PFSK-1 (cell line): ENCODE data around the gene SLC17A5.

Experiments used
- FOXP2 ChIP-seq: optimal IDR thresholded peaks from 2 replicates; pipeline ENCODE3; 2011; ENCODE audit warnings: borderline replicate concordance, control low read depth, inconsistent platforms; ENCODE audit not compliant: insufficient read depth; ENCODE audit errors: extremely low read length, extremely low read depth
- POLR2AphosphoS5 ChIP-seq: IDR thresholded peaks from 2 replicates; pipeline ENCODE4 v1.6.1; 2012; ENCODE audit warnings: low read depth, mild to moderate bottlenecking, control low read depth, low read length, moderate library complexity
- SIN3A ChIP-seq: IDR thresholded peaks from 2 replicates; pipeline ENCODE4 v1.6.1; 2012; ENCODE audit warnings: mild to moderate bottlenecking, low read length, moderate library complexity, borderline replicate concordance; ENCODE audit not compliant: insufficient read depth
- TAF1 ChIP-seq: IDR thresholded peaks from 2 replicates; pipeline ENCODE4 v1.6.1; 2012; ENCODE audit warnings: low read length, control low read depth, borderline replicate concordance; ENCODE audit not compliant: insufficient read depth
- TF ChIP-seq, protein P1 (sequence below), 2 experiments: IDR thresholded peaks; 2 replicates each; pipeline versions ENCODE4 v1.6.1 to v1.8.0; 2011 to 2012; ENCODE audit warnings: low read depth in 2 of 2, low read length in 2 of 2, control low read depth in 1 of 2, inconsistent platforms in 1 of 2, mild to moderate bottlenecking in 1 of 2, moderate library complexity in 1 of 2; ENCODE audit not compliant: insufficient read depth in 1 of 2

SLC17A5 gene

GRCh38 chr6:73688351-73688750 lies 34.6 kb upstream of the SLC17A5 start:
- no peak for TF ChIP-seq TAF1
- no peak for TF ChIP-seq FOXP2
- TF ChIP-seq SIN3A, result no peak
- TF ChIP-seq POLR2AphosphoS5, result no peak
- TF ChIP-seq, protein P1, sequence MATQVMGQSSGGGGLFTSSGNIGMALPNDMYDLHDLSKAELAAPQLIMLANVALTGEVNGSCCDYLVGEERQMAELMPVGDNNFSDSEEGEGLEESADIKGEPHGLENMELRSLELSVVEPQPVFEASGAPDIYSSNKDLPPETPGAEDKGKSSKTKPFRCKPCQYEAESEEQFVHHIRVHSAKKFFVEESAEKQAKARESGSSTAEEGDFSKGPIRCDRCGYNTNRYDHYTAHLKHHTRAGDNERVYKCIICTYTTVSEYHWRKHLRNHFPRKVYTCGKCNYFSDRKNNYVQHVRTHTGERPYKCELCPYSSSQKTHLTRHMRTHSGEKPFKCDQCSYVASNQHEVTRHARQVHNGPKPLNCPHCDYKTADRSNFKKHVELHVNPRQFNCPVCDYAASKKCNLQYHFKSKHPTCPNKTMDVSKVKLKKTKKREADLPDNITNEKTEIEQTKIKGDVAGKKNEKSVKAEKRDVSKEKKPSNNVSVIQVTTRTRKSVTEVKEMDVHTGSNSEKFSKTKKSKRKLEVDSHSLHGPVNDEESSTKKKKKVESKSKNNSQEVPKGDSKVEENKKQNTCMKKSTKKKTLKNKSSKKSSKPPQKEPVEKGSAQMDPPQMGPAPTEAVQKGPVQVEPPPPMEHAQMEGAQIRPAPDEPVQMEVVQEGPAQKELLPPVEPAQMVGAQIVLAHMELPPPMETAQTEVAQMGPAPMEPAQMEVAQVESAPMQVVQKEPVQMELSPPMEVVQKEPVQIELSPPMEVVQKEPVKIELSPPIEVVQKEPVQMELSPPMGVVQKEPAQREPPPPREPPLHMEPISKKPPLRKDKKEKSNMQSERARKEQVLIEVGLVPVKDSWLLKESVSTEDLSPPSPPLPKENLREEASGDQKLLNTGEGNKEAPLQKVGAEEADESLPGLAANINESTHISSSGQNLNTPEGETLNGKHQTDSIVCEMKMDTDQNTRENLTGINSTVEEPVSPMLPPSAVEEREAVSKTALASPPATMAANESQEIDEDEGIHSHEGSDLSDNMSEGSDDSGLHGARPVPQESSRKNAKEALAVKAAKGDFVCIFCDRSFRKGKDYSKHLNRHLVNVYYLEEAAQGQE (IDR thresholded peaks at IDR 0.05; ENCODE audit: insufficient read depth in 1 of 2, low read depth in 2 of 2, low read length in 2 of 2), result no peak

DNA sequence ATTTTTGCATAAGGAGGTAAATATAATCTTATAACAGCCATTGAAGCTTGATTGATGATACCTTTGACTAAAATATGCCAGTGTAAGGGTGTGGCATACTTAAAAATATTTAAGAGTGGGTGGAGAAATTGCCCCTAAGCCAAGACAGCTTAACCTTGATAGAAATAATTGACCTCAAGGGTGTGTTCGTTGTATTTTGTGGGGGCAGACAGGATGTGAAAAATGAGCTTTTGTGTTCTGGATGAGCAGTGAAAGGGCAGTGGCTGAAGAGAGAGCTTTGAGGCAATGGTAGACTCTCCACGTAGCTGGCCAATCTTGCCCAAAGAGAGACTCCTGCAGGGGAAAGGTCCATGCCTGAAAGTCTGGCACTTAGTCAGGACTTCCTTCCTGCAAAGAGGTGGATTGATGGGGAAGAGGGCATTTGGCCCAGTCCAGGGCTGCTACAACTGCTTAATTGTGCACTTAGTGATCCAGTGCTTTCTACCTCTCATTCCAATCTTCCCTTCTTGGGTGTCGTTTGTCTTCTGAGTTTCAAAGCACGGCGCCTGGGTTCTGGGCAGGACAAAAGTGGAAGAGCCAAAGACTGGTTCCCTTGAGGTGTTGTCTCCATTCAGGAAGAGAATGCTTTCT lies 26.6 kb upstream of the SLC17A5 start:
- TF ChIP-seq POLR2AphosphoS5, result no peak
- no peak for TF ChIP-seq SIN3A
- TF ChIP-seq FOXP2, result no peak
- TF ChIP-seq, protein P1 (IDR thresholded peaks at IDR 0.05; ENCODE audit: insufficient read depth in 1 of 2, low read depth in 2 of 2, low read length in 2 of 2), result no peak
- no peak for TF ChIP-seq TAF1

- TF ChIP-seq SIN3A (no peak), FOXP2 (no peak), POLR2AphosphoS5 (no peak)
Observed at GRCh38 chr6:73679009-73679408, 25.2 kb upstream of the SLC17A5 start.

DNA sequence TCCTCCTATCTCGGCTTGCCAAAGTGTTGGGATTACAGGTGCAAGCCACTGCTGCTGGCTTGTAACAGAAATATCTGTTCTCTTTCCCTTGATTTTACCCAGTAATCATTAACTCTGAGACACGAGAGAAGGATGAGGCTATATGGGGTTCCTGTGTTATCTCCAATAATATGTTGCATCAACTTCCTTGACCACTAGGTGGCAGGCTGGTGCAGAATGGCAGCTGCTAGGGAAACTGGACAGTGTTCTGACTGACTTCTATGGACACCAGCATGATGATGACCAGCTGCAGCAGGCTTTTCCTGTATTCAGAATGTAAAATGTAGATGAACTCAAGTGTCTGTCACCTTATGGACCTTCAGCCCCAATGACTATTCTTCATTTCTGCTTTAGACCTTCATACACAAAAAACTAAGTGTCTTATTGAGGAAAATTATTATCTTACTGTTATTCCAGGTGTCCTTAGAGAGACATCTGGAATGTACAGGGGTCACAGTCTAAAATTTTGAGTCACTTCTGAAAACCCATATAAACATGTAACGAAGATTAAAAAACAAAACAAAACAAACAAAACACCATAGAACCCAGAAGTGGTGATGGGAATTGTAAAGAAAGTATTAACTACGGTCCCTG lies 21.8 kb upstream of the SLC17A5 start:
- TF ChIP-seq POLR2AphosphoS5, result no peak
- no peak for TF ChIP-seq TAF1
- TF ChIP-seq FOXP2, result no peak
- no peak for TF ChIP-seq SIN3A
- TF ChIP-seq, protein P1 (IDR thresholded peaks at IDR 0.05; ENCODE audit: insufficient read depth in 1 of 2, low read depth in 2 of 2, low read length in 2 of 2), result no peak

DNA sequence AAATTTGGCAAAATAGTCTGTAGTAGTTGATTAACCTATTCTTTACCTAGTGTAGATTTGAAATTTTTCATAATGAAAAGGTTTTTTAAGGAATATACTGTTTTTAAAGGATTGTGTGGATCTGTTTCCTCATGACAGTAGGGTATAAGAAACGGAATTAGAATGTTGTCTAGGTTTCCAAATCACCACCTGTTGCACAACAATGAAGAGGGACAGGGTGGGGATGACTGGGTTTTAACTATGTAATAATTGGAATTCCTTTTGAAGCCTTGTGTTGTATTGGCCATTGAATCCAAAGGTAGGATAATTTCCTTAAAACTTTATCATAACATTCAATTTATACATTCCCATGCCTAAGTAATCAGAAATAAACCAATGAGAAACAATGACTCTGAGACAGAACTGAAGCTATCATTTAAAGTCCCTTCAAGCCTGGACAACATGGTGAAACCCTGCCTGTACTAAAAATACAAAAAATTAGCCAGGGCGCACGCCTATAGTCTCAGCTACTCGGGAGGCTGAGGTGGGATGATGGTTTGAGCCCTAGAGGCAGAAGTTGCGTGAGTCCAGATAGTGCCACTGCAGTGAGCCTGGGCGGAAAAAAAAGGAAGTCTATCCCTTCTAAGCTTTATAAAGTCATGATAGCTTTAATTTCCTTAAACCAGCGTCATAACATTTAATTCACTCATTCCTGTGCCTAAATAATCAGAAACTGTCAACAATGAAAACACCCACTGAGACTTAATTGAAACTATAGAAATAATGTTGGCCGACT lies 18.3 kb upstream of the SLC17A5 start:
- TF ChIP-seq TAF1, result no peak
- no peak for TF ChIP-seq FOXP2
- no peak for TF ChIP-seq SIN3A
- TF ChIP-seq, protein P1 (IDR thresholded peaks at IDR 0.05; ENCODE audit: insufficient read depth in 1 of 2, low read depth in 2 of 2, low read length in 2 of 2), result no peak
- no peak for TF ChIP-seq POLR2AphosphoS5
